Osteoblast (primary cell): ENCODE results near the gene USP38. TPM values are rescaled to one million over a fixed set of nuclear protein-coding genes. Genes with fewer than 3 reads are reported as not detected.

ENCODE experiments used
- DNase-seq: peaks from one replicate; pipeline ENCODE4 v3.0.0; 2011; ENCODE audit warnings: low spot score, mixed read lengths; ENCODE audit not compliant: insufficient read length; ENCODE audit errors: missing footprints
- H2AFZ ChIP-seq: 2 replicates; pipeline ENCODE4 v1.6.0; 2011; ENCODE audit warnings: mild to moderate bottlenecking, low read length
- H3K27ac ChIP-seq: 2 replicates; pipeline ENCODE4 v1.5.1; 2011; ENCODE audit warnings: mild to moderate bottlenecking, low read depth, low read length, moderate library complexity
- H3K27me3 ChIP-seq: 2 replicates; pipeline ENCODE4 v1.6.0; 2012; ENCODE audit warnings: mild to moderate bottlenecking, control low read depth, inconsistent platforms, low read length, moderate library complexity; ENCODE audit not compliant: insufficient read depth
- H3K36me3 ChIP-seq: 2 replicates; pipeline ENCODE4 v1.5.1; 2011; ENCODE audit warnings: mild to moderate bottlenecking, low read length, control low read depth, moderate library complexity; ENCODE audit not compliant: insufficient read depth
- H3K4me1 ChIP-seq: 2 replicates; pipeline ENCODE4 v1.5.1; 2011; ENCODE audit warnings: mild to moderate bottlenecking, low read length, control low read depth, moderate library complexity; ENCODE audit not compliant: insufficient read depth
- H3K4me2 ChIP-seq: 2 replicates; pipeline ENCODE4 v1.6.0; 2011; ENCODE audit warnings: mild to moderate bottlenecking, low read length; ENCODE audit not compliant: insufficient read depth
- H3K4me3 ChIP-seq: fragments of 200-600 bp; sonication (generic); 3 replicates; pipeline ENCODE4 v1.5.1; 2012; ENCODE audit warnings: mild to moderate bottlenecking, low read length, inconsistent platforms; ENCODE audit not compliant: insufficient read depth
- H3K79me2 ChIP-seq: 2 replicates; pipeline ENCODE4 v1.6.0; 2012; ENCODE audit warnings: mild to moderate bottlenecking, low read length, control low read depth, inconsistent platforms; ENCODE audit not compliant: insufficient read depth
- H3K9me3 ChIP-seq: 2 replicates; pipeline ENCODE4 v1.5.1; 2011; ENCODE audit warnings: low read depth, low read length, control low read depth
- H4K20me1 ChIP-seq: 2 replicates; pipeline ENCODE4 v1.6.0; 2012; ENCODE audit warnings: mild to moderate bottlenecking, low read length, control low read depth; ENCODE audit not compliant: insufficient read depth
- total RNA-seq: library from RNA; depleted of rRNA; stranded (reverse); fragments of >200 nt; gene quantifications from 2 replicates; pipeline ENCODE4 v1.2.3, GENCODE V29; 2012
- TF ChIP-seq, protein P1 (sequence below): IDR thresholded peaks from 2 replicates; pipeline ENCODE4 v1.5.1; 2011; ENCODE audit warnings: mild to moderate bottlenecking, low read depth, low read length, moderate library complexity; ENCODE audit errors: extremely low read depth

USP38 gene
- total RNA-seq, result 24.2 and 25.7 TPM in 2 replicates

DNA sequence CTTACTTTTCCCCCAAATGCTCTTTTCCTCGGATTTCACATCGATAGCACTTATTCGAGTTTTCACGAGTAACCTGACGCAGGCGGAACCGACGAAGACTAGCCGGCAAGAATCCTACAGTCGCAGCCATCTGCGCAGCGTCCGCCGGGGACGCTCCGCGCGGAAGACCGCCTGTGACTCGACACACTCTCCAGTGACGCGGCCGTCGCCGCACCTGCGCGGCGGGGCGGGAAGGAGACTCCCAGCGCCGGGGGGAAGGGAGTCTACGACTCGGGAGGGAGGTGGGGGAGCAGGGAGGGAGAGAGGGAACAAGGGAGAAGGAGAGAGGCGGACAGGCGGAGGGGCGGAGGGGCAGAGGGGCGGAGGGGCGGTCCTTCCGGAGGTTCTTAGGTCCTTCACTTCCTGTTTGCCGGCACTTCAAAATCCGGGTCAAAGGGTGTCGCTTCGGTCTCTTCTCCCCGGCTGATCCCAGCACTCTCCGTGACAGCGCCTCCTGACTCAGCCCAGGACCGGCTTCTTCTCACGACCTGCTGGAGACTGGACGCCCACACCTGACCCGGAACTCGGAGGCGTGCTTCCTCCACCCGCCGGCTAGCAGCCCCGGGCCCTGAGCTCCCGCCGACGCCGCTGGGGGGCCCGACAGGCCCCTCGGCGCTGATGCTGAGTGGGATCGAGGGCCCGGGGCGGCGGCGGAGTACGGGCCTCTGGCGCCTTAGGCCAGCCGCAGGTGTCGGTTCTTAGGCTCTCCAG lies at the start of gene USP38:
TSS of gene USP38 (plus strand) at position 415 of the 750 bp plus-strand sequence. CDS start 534 bp downstream, outside the sequence.
- peaks cover 51% of the 10 kb centered on the region for H3K79me2 ChIP-seq
- DNase-seq, result peak; percentile 89
- H3K9me3 ChIP-seq, result no peaks in the 10 kb centered on the region
- H3K4me3 ChIP-seq, result peak within 1 kb of the TSS; percentile 89
- peaks cover 7% of the 10 kb centered on the region for H3K36me3 ChIP-seq
- H2AFZ ChIP-seq, result peak within 1 kb of the TSS; percentile 73
- H4K20me1 ChIP-seq, result peaks cover 21% of the 10 kb centered on the region
- TF ChIP-seq, protein P1, sequence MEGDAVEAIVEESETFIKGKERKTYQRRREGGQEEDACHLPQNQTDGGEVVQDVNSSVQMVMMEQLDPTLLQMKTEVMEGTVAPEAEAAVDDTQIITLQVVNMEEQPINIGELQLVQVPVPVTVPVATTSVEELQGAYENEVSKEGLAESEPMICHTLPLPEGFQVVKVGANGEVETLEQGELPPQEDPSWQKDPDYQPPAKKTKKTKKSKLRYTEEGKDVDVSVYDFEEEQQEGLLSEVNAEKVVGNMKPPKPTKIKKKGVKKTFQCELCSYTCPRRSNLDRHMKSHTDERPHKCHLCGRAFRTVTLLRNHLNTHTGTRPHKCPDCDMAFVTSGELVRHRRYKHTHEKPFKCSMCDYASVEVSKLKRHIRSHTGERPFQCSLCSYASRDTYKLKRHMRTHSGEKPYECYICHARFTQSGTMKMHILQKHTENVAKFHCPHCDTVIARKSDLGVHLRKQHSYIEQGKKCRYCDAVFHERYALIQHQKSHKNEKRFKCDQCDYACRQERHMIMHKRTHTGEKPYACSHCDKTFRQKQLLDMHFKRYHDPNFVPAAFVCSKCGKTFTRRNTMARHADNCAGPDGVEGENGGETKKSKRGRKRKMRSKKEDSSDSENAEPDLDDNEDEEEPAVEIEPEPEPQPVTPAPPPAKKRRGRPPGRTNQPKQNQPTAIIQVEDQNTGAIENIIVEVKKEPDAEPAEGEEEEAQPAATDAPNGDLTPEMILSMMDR, result no peak
- H3K27me3 ChIP-seq, result no peaks in the 10 kb centered on the region
- peak within 1 kb of the TSS; percentile 97 for H3K4me2 ChIP-seq
- peak within 1 kb of the TSS; percentile 89 for H3K27ac ChIP-seq
- peaks cover 15% of the 10 kb centered on the region for H3K4me1 ChIP-seq

- H2AFZ ChIP-seq, result no peak overlapping the region
- H4K20me1 ChIP-seq, result no peaks in the 10 kb centered on the region
- H3K79me2 ChIP-seq, result no peaks in the 10 kb centered on the region
- no peaks in the 10 kb centered on the region for H3K27me3 ChIP-seq
- no peaks in the 10 kb centered on the region for H3K4me1 ChIP-seq
- H3K36me3 ChIP-seq, result no peaks in the 10 kb centered on the region
- H3K27ac ChIP-seq, result no peak overlapping the region
- no peak for DNase-seq
- H3K4me2 ChIP-seq, result no peak overlapping the region
- no peaks in the 10 kb centered on the region for H3K9me3 ChIP-seq
- TF ChIP-seq, protein P1, result no peak
- H3K4me3 ChIP-seq, result no peak overlapping the region
These were observed 49.4 kb upstream of the USP38 start for GRCh38 chr4:143135358-143135757.

DNA sequence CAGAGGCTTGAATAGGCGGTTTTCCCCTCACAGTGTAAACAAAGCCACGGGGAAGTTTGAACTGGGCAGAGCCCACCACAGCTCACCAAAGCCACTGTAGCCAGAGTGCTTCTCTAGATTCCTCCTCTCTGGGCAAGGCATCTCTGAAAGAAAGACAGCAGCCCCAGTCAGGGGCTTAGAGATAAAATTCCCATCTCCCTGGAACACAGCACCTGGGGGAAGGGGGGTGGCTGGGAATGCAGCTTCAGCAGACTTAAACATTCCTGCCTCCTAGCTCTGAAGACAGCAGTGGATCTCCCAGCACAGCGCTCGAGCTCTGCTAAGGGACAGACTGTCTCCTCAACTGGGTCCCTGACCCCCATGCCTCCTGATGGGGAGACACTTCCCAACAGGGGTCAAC lies 44.0 kb upstream of the USP38 start:
- no peak overlapping the region for H3K4me3 ChIP-seq
- DNase-seq, result no peak
- H4K20me1 ChIP-seq, result no peaks in the 10 kb centered on the region
- no peak overlapping the region for H3K4me2 ChIP-seq
- no peak overlapping the region for H3K27ac ChIP-seq
- no peaks in the 10 kb centered on the region for H3K79me2 ChIP-seq
- no peak overlapping the region for H2AFZ ChIP-seq
- no peaks in the 10 kb centered on the region for H3K4me1 ChIP-seq
- no peaks in the 10 kb centered on the region for H3K9me3 ChIP-seq
- TF ChIP-seq, protein P1, result no peak
- no peaks in the 10 kb centered on the region for H3K27me3 ChIP-seq
- H3K36me3 ChIP-seq, result no peaks in the 10 kb centered on the region

DNA sequence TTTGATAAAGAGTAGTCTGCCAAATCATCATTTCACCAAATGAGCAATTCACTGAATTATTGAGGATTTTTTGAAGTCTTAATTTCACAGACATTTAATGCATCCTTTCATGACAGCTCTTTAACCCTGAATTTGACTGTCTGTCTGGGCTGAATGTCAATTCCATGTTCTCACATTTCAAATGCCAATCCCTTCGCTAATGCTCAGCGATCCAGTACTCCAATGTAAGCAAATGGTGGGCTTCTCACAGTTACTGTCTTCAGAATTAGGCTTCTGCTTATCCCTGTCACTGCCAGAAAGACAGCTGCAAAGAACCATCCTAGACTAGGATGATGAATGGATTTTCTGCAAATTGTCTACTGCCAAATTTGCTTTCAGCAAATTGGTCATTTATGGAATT lies 36.2 kb upstream of the USP38 start:
- Histone ChIP-seq H3K4me1 (no peaks in the 10 kb centered on the region), H3K4me3 (no peak overlapping the region), H3K79me2 (no peaks in the 10 kb centered on the region), H3K27ac (no peak overlapping the region), H3K36me3 (no peaks in the 10 kb centered on the region), H3K27me3 (no peaks in the 10 kb centered on the region), H4K20me1 (no peaks in the 10 kb centered on the region), H3K9me3 (no peaks in the 10 kb centered on the region), H2AFZ (no peak overlapping the region), H3K4me2 (no peak overlapping the region)
- DNase-seq, result no peak
- TF ChIP-seq, protein P1, result no peak
